ENCODE results near the gene AGXT.

AGXT gene

DNA sequence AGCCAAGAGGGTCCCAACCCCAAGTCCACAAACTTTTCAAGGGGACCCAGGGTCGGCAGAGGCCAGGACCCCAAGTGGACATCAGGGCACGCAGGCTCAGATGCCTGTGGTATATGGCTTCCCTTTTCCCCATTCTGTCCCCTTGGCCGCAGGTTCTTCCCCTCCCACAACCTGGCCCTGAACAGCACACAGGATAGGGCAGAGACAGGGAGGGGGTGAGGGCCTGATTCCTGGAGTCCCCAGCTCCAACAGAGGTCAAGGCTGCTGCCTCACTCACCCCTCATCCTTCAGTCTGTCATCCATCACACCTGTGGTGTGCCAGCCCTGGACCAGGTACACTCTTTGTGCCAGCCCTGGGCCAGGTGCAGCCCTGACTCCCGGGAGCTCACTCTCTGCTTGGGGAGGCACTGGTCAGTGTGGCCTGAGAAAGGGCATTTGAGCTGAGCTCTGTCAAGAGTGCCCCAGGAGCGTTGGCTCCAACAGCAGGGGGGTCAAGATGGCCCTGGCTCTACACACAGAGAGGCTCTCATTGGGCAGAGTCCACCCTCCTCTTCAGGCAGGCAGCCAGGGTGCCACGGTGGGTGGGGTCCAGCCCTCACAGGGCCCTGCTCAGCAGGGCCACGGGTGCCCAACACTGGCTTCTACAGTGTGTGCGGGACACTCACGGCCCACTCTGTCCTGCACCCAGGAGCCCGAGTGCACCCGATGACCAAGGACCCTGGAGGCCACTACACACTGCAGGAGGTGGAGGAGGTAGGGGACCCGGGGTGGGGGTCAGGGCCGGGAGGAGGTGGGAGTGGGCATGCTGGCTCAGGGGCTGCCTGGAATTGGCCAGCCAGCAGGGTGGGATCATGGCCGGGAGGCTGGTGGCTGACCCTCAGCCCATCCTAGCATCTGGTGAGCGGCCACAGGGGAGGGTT lies 1.6 kb downstream of the AGXT start:
- no peak for DNase-seq (ENCODE audit: low spot score)

DNA sequence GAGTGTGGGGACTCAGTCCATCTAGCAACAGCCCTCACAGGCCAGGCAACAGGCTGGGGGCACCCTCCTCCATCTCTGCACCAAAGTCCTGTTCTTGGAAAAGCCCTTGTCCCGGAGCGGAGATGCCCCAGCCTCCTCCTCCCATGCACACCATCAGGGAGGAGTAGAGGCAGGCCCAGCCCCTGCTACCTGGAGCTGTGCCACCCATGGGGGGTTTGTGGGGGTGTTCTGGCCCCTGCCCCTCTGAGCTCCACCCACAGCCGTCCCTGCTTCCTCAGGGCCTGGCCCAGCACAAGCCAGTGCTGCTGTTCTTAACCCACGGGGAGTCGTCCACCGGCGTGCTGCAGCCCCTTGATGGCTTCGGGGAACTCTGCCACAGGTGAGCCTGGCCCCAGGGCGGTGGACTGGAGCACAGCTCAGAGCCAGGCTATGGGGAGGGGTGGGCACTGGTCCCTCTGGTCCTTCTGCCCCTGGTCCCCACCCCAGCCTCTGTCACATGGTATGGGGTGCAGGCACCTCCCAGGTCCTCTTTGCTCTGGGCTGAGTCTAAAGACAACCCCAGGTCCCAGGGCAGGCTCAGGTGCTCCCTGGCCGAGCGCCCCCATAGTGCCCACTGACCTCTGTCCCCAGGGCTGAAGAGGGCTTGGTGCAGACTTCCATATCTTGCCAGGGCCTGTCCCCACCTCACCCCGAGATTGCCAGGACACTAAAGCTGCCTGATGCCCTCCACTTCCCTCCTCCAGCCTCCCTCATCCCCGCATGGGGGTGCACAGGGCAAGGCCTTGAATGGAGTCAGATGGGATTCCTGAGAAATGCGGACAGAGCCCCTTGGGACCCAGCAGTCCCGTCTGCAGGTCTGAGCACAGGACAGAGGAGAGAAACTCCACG lies 2.7 kb downstream of the AGXT start:
- no peak for DNase-seq (ENCODE audit: low spot score)

DNA sequence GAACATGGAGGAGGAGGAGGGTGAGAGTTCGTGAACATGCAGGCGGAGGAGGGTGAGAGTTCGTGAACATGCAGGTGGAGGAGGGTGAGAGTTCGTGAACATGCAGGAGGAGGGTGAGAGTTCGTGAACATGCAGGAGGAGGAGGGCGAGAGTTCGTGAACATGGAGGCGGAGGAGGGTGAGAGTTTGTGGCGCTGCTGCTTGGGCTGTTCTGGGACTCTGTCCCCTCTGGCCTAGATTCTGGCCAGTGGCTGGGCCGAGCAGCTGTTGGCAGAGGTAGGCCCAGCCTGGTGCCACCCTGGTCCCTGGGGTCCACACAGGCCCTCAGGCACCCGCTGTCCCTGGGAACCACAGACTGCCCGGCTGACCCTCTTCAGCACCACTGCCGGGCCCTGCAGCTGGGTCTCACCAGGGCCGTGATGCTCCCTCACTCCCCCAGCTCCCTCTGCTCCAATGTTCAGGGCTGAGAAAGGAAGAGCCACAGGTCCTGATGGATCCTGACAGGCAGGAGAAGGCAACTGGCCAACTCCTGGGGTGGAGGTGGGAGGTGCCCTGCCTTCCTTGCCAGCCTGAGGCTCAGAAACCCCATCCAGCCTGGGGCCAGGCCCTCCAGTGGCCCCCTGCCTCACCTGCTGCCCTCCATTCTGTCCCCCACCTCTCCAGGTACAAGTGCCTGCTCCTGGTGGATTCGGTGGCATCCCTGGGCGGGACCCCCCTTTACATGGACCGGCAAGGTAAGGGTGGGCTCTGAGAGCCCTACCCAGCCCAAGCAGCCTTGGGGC lies 3.9 kb downstream of the AGXT start:
- no peak for DNase-seq (ENCODE audit: low spot score)

- no peak for DNase-seq (ENCODE audit: low spot score)
Measured at GRCh38 chr2:240873098-240873788, 4.6 kb downstream of the AGXT start.

DNA sequence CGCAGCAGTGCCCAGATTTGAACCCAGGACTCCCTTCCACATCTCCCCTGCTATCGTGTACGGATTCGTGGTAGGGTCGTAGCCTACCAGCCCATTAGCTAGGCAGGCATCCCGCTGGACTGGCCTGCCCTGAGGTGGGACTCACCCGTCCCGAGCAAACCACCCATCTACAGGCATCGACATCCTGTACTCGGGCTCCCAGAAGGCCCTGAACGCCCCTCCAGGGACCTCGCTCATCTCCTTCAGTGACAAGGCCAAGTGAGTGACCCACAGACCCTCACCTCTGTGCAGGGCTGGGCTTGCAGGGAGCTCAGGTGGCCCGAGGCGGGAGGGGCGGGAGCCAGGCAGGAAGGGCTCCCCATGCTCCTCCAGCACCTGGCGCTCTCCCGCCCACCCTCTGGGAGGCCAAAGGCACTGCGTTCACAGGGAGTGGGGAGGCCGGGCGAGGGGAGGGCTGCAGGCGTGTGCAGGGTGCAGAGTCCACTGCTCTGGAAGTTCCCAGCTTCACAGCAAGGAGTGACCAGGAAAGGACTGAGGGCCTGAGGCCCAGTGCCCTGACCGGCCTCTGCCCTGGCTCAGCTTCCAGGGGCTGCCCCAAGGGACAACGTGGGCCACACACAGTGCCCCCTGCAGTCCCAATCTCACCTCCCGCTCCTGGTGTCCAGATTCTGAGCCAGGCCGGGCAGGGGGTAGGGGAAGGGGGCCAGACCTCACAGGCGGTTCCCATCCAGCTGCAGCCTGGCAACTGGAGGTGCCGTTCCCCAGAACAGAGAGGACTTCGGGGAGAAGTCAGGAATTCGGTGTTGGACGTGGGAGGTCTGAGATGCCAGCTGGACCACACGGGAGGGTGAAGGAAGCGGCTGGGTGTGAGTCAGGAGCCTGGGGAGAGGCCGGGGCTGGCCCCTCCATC lies 5.4 kb downstream of the AGXT start:
- no peak for DNase-seq (ENCODE audit: low spot score)

DNA sequence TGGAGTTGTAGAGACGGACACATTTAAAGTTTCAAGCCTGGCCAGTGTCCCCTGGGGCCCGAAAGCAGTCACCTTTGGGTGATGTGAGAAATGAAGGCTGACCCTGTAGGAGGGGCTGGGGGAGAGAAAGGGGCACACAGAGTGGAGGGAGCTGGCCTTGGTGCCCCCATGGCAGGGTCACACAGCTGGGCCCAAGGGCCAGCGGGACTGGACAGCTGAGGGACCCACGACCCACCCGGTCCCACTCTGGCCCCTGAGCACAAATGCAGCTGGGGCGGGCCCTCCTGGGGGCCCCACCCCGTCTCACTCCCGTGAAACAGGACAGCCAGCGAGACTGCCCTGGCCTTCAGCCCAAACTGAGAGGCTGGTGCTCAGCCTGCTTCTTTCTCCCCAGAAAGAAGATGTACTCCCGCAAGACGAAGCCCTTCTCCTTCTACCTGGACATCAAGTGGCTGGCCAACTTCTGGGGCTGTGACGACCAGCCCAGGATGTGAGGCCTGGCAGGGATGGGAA lies 6.1 kb downstream of the AGXT start:
- no peak for DNase-seq (ENCODE audit: low spot score)

DNA sequence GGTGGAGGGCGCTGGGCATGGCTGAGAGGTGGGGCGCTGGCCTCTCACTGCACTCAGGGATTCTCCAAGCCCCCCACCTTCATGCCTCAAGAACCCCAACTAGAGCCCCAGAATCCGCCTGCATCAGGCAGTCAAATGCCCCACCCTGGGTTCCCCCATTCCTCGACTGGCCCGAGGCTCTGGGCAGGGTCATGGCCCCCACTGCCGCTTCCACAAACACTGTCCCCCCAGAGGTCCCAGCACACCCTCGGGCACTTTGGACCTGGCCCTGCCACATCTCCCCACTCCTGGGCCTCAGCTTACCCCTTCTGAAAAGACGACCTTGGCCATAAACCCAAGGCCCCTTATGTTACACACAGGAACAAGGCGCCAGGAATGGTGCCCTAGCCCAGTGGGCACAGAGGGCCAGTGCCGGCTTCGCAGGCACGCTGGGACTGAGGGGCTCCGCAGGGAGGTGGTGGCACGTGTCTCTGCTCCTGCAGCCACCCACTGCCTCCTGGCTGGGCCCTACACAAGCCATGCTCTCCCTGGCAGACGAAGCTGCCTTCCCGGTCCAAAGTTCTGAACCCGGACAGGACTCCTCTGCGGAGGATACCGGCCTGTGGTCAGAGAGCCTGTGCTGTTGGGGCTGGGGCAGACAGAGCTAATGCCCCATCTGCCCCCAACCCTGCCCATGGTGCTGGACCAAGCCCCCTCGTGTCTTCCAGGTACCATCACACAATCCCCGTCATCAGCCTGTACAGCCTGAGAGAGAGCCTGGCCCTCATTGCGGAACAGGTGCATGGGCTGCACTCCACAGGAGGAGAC lies 6.8 kb downstream of the AGXT start:
- DNase-seq (ENCODE audit: low spot score): no peak

DNA sequence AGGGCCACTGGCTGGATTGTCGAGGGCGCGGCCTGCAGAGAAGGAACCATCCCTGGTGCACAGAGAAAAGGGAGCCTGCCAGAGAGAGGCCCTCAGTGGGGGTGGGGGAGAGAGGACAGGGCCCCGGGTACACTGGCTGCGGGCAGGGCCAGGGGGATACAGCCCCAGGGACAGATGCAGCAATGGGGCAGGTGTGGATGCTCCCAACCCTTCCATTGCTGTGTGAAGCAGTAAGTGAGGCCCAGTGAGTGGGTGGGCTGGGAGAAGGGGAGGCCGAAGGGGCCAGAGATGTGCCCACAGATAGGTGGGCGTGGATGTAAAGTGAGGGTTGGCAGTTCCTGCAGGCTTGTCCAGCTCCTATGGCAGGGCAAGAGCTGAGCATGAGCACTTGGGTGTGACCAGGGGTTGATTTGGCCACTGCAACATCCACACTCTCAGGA lies 7.4 kb downstream of the AGXT start:
- no peak for DNase-seq (ENCODE audit: low spot score)

- DNase-seq (ENCODE audit: low spot score): no peak
Measured at GRCh38 chr2:240876475-240877251, 8.0 kb downstream of the AGXT start.

DNA sequence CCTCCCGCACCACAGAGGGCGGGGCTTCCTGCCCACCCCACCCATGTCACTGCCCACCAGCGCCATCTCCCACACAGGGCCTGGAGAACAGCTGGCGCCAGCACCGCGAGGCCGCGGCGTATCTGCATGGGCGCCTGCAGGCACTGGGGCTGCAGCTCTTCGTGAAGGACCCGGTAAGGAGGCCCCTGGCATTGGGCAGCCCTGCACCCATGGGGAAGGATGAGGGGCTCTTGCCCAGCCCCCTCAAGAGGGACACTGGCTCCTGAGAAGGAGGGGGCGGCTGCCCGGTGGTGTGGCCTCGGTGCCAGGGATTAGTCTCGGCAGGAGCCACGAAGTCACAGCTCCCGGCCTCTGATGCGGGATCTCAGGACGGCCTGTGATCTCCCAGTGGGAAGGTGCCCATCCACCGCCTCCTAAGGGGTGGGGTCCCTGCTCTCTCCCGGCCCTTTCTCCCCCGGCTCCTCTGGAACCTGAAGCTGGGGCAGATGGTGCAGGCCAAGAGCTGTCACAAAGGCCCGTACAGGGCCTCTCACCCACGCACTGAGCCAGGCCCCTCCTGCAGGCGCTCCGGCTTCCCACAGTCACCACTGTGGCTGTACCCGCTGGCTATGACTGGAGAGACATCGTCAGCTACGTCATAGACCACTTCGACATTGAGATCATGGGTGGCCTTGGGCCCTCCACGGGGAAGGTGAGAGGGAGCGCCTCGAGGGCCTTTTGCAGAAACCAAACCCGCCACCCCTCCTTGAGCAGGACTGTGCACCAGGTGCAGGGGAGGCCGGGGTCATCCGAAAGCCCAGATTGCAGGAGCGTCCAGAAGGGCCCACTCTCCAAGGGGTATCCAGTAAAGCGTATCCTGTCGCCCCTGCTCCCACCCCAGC lies 9.1 kb downstream of the AGXT start:
- DNase-seq (ENCODE audit: low spot score): no peak

- DNase-seq (ENCODE audit: low spot score): no peak
Measured at GRCh38 chr2:240878341-240878936, 9.8 kb downstream of the AGXT start.

GRCh38 chr2:240879105-240879504 lies 10.5 kb downstream of the AGXT start:
- DNase-seq (ENCODE audit: low spot score): no peak

- DNase-seq (ENCODE audit: low spot score): no peak
Measured at GRCh38 chr2:240881913-240882312, 13.3 kb downstream of the AGXT start.

DNA sequence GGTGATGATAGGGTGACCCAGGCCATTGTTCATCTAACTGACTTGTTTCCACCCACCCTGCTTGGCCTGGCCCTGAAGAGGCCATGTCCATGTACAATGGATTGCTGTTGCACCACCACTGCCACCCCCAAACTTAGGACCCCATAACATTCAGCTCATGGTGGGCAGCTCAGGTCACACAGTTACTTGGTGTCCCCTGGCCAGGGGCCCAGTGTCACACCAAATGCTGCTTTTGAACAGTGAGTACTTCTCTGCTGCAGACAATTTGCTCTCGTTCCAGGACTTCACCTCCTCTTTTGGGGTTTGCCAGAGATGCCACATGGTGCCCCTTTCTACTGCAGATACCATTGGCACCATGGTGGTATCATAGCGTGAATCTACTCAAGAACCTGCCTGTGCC lies 15.6 kb downstream of the AGXT start:
- DNase-seq (ENCODE audit: low spot score): no peak

DNA sequence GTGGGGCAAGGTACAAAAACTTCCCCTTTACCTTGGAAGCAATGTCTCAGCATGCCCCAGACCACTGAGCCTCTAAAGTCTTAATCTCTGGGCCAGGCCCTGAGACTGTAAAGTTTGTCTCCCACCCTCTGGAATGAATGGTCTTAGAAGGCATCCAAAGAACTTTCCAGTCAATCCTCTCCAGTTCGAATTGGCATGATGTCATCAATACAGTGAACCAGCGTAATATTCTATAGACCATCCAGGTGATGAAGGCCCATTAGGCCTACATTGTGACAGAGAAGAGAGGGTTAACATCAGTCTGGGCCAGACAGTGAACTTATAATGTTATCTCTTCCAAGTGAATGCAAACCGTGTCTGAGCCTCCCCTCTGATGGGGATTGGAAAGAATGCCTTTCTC lies 16.1 kb downstream of the AGXT start:
- no peak for DNase-seq (ENCODE audit: low spot score)

DNA sequence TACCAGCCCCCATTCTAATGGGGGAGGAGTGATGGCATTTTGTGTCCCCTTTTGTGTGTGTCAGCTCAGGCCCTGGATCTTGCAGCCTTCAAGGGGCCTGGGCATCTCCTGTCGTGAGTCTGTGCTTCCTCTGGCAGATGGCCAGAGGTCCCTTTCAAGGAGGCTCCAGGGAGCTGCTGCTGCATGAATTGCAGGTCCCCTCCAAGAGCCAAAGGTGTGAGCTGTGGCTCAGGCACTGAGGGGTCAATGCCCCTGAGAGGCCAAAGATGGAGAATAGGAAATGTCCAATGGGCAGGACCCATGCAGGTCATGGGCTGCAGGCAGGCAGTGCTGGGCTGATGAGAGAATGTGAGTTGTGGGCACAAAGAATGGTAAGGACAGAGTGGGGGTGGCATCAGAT lies 16.9 kb downstream of the AGXT start:
- no peak for DNase-seq (ENCODE audit: low spot score)

DNA sequence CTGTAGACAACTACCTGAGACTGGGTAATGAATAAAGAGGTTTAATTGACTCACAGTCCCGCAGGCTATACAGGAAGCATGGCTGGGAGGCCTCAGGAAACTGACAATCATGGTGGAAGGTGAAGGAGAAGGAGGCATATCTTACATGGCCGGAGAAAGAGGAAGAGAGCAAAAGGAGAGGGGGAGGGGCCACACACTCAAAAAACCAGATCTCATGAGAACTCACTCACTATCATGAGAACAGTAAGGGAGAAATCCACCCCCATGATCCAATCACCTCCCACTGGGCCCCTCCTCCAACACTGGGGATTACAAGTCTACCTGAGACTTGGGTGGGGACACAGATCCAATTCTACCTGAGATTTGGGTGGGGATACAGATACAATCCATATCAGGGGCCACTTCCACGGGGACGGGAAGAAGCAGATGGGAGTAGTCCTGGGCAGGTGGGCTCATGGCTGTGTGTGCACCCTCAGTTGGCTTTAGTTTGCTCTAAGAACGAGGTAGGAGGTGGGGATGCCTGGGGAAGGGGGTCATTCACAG lies 17.5 kb downstream of the AGXT start:
- no peak for DNase-seq (ENCODE audit: low spot score)

Data from hepatic stellate cell (primary cell).